SK-N-SH treated with all-trans-retinoic acid at 6 μM for 48 hours (cell line): ENCODE results near the gene PPP2R1A.

Source experiments
- CREB5 ChIP-seq: fragments of 250-450 bp; sonication (Bioruptor Pico); IDR thresholded peaks from 2 replicates; pipeline ENCODE4 v1.5.1; 2020; ENCODE audit warnings: low read depth, mild to moderate bottlenecking, moderate library complexity
- CSDC2 ChIP-seq: fragments of 250-450 bp; sonication (Bioruptor Pico); IDR thresholded peaks from 2 replicates; pipeline ENCODE4 v1.5.0; 2020; ENCODE audit warnings: mild to moderate bottlenecking, moderate library complexity
- PPARA ChIP-seq: fragments of 250-450 bp; sonication (Bioruptor Pico); IDR thresholded peaks from 2 replicates; pipeline ENCODE4 v1.5.0; 2020; ENCODE audit warnings: mild to moderate bottlenecking, borderline replicate concordance
- RARB ChIP-seq: fragments of 250-450 bp; sonication (Bioruptor Pico); IDR thresholded peaks from 2 replicates; pipeline ENCODE4 v1.8.0; 2021; ENCODE audit warnings: mild to moderate bottlenecking, moderate library complexity
- ZFP30 ChIP-seq: fragments of 450-650 bp; formaldehyde crosslinking; IDR thresholded peaks from 2 replicates; pipeline ENCODE4 v1.5.0; 2022; ENCODE audit warnings: mild to moderate bottlenecking, moderate library complexity
- ZNF565 ChIP-seq: fragments of 450-650 bp; formaldehyde crosslinking; conservative IDR thresholded peaks from 2 replicates; pipeline ENCODE4 v1.5.0; 2020; ENCODE audit warnings: low read depth, mild to moderate bottlenecking, moderate library complexity
- ZNF8 ChIP-seq: fragments of 450-650 bp; formaldehyde crosslinking; IDR thresholded peaks from 2 replicates; pipeline ENCODE4 v1.5.0; 2020; ENCODE audit warnings: mild to moderate bottlenecking, moderate library complexity

DNA sequence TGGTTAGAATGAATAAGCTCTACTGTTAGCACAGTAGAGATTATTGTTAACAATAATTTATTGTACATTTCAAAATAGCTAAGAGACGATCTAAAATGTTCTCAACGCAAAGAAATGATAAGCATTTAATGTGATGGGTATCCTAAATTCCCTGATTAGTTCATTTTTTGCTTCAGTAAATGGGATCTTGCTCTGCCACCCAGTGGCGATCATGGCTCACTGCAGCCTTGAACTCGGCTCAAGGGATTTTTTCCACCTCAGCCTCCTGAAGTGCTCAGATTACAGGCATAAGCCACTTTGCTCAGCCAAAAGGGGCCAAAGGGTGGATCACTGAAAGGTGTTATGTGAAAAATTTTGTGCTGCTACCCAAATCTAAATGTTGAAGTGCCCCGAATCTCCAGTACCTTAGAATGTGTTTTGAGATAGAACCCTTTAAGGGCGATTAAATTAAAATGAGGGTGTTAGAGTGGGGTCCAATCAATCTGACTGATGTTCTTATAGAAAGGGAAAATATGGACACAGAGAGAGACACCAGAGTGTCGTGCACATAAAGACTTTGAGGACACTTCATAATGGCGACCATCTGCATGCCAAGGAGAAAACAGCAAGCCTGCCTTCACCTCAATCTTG, 48.0 kb downstream of the PPP2R1A start:
- no peak for TF ChIP-seq CREB5 (CRISPR knock-in tag)
- TF ChIP-seq RARB: no peak
- no peak for TF ChIP-seq ZNF8 (CRISPR knock-in tag)
- TF ChIP-seq CSDC2 (CRISPR knock-in tag): no peak
- TF ChIP-seq ZNF565 (CRISPR knock-in tag): no peak
- no peak for TF ChIP-seq ZFP30 (CRISPR knock-in tag)
- TF ChIP-seq PPARA (CRISPR knock-in tag): no peak
